HG03469 (cell line): ENCODE data around the gene PRKACA.

Source experiments
- ATAC-seq: cut with Tn5 transposase; IDR thresholded peaks from one replicate; pipeline ENCODE4 v1.9.1; 2021; ENCODE audit warnings: mild to moderate bottlenecking, moderate library complexity, moderate number of reproducible peaks; ENCODE audit not compliant: unreplicated experiment

PRKACA gene

GRCh38 chr19:14073261-14073924 lies 44.2 kb downstream of the PRKACA start:
- ATAC-seq, result peak; percentile 30

- no peak for ATAC-seq
These were observed 44.9 kb downstream of the PRKACA start, which contains the start of gene MISP3 for GRCh38 chr19:14072535-14073260. MISP3 (plus strand) TSS chr19:14072786; CDS start chr19:14073310, 524 bp downstream.

GRCh38 chr19:14070268-14071050 lies 47.1 kb downstream of the PRKACA start:
- ATAC-seq, result no peak

- no peak for ATAC-seq
These were observed 51.4 kb downstream of the PRKACA start for GRCh38 chr19:14066134-14066533.

- no peak for ATAC-seq
These were observed 54.5 kb downstream of the PRKACA start for GRCh38 chr19:14063105-14063504.

- no peak for ATAC-seq
These were observed 55.1 kb downstream of the PRKACA start for GRCh38 chr19:14062558-14062855.

- no peak for ATAC-seq
These were observed 55.6 kb downstream of the PRKACA start, which contains the start of gene PALM3 for GRCh38 chr19:14061751-14062557. PALM3 (minus strand) TSS chr19:14062076; CDS start chr19:14061980, 96 bp downstream.

GRCh38 chr19:14061081-14061749 lies 56.3 kb downstream of the PRKACA start:
- ATAC-seq, result no peak

- ATAC-seq, result no peak
These were observed 57.9 kb downstream of the PRKACA start for GRCh38 chr19:14059652-14060155.

- ATAC-seq, result no peak
These were observed 58.5 kb downstream of the PRKACA start for GRCh38 chr19:14059093-14059480.

- ATAC-seq, result no peak
These were observed 59.1 kb downstream of the PRKACA start for GRCh38 chr19:14058182-14059092.

- ATAC-seq, result no peak
These were observed 60.7 kb downstream of the PRKACA start for GRCh38 chr19:14056741-14057356.

GRCh38 chr19:14056069-14056666 lies 61.4 kb downstream of the PRKACA start:
- no peak for ATAC-seq

- no peak for ATAC-seq
These were observed 62.2 kb downstream of the PRKACA start for GRCh38 chr19:14055396-14055795.

- ATAC-seq, result no peak
These were observed 62.8 kb downstream of the PRKACA start for GRCh38 chr19:14054721-14055120.

- ATAC-seq, result no peak
These were observed 63.5 kb downstream of the PRKACA start for GRCh38 chr19:14054099-14054498.

GRCh38 chr19:14053500-14053899 lies 64.1 kb downstream of the PRKACA start:
- ATAC-seq, result no peak

- ATAC-seq, result no peak
These were observed 64.5 kb downstream of the PRKACA start for GRCh38 chr19:14053032-14053431.
